ENCODE results near the gene COL18A1. TPM values are rescaled to one million over a fixed set of nuclear protein-coding genes. Genes with fewer than 3 reads are reported as not detected.
A peak's percentile ranks its signal among the peaks of the same experiment; 100 is the strongest.

Gene COL18A1
- total RNA-seq, 1 donor from 2014 or later = 9.5 TPM

DNA sequence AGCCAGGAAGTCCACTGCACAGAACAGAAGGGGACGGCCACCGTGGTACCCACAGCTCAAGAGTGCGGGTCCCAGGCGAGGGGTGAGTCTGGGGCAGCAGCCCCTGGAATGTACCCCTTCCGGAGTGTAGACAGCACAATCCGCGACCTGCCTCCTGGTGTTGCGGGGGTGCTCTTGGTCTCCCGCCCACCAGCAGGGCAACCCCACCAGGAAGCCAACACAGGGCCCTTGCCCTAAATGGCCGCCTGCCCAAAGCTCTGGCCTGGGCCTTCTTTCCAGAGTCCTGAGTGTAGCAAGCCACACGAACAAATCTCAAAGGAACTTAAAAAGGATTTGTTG is 138.4 kb downstream of the COL18A1 start:
- DNase-seq = peak; percentile 11
- TF ChIP-seq, protein P1, sequence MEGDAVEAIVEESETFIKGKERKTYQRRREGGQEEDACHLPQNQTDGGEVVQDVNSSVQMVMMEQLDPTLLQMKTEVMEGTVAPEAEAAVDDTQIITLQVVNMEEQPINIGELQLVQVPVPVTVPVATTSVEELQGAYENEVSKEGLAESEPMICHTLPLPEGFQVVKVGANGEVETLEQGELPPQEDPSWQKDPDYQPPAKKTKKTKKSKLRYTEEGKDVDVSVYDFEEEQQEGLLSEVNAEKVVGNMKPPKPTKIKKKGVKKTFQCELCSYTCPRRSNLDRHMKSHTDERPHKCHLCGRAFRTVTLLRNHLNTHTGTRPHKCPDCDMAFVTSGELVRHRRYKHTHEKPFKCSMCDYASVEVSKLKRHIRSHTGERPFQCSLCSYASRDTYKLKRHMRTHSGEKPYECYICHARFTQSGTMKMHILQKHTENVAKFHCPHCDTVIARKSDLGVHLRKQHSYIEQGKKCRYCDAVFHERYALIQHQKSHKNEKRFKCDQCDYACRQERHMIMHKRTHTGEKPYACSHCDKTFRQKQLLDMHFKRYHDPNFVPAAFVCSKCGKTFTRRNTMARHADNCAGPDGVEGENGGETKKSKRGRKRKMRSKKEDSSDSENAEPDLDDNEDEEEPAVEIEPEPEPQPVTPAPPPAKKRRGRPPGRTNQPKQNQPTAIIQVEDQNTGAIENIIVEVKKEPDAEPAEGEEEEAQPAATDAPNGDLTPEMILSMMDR (IDR thresholded peaks at IDR 0.05; ENCODE audit: partially characterized antibody, unreplicated experiment) = no peak
- Mint-ChIP-seq H3K9me3 (ENCODE audit: unreplicated experiment) (peaks cover 4% of the 10 kb centered on the region), H3K36me3 (ENCODE audit: unreplicated experiment) (no peaks in the 10 kb centered on the region), H3K27ac (ENCODE audit: unreplicated experiment) (no peak overlapping the region), H3K4me1 (ENCODE audit: low read depth, unreplicated experiment) (peaks cover 5% of the 10 kb centered on the region), H3K4me3 (ENCODE audit: unreplicated experiment) (no peak overlapping the region), H3K27me3 (ENCODE audit: unreplicated experiment) (peaks cover 13% of the 10 kb centered on the region)

DNA sequence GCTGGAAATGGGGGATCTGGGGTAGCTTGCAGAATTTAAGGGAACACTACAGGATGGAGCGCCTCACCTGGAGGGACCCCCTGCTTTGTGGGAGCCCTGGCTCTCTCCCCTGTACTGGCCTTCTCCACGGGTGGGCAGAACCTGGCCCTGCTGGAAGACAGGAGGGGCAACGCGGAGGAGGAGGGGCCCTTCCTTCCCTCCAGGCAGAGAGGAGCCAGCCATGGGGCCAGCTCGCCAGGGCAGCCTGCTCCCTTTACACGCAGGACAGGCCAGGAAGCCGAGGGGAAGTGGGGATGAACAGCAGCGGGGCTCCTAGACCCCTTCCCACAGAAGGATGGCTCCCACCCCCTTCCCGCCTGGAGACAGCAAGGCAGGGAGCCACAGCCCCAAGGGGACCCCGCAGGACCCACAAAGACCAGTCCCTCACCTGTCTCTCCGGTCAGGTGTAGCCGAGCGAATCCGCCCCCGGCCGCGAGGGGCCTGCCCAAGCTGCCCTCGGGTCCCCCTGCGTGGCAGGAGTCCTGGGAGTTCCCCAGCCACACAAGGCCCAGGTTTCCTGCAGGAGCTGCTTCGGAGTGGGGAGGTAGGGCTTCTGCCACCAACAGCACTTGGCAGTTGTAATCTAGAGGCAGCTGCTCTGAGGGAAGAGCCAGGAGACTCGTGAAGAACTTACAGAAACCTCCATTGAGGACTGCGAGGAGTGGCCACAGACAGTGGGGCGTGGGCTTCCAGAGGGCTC is 138.9 kb downstream of the COL18A1 start:
- TF ChIP-seq, protein P1 (IDR thresholded peaks at IDR 0.05; ENCODE audit: partially characterized antibody, unreplicated experiment) = no peak
- Mint-ChIP-seq H3K36me3 (ENCODE audit: unreplicated experiment) (no peaks in the 10 kb centered on the region), H3K4me3 (ENCODE audit: unreplicated experiment) (no peak overlapping the region), H3K27ac (ENCODE audit: unreplicated experiment) (no peak overlapping the region), H3K9me3 (ENCODE audit: unreplicated experiment) (peaks cover 4% of the 10 kb centered on the region), H3K4me1 (ENCODE audit: low read depth, unreplicated experiment) (peaks cover 5% of the 10 kb centered on the region), H3K27me3 (ENCODE audit: unreplicated experiment) (peaks cover 13% of the 10 kb centered on the region)
- peak; percentile 14 for DNase-seq

DNA sequence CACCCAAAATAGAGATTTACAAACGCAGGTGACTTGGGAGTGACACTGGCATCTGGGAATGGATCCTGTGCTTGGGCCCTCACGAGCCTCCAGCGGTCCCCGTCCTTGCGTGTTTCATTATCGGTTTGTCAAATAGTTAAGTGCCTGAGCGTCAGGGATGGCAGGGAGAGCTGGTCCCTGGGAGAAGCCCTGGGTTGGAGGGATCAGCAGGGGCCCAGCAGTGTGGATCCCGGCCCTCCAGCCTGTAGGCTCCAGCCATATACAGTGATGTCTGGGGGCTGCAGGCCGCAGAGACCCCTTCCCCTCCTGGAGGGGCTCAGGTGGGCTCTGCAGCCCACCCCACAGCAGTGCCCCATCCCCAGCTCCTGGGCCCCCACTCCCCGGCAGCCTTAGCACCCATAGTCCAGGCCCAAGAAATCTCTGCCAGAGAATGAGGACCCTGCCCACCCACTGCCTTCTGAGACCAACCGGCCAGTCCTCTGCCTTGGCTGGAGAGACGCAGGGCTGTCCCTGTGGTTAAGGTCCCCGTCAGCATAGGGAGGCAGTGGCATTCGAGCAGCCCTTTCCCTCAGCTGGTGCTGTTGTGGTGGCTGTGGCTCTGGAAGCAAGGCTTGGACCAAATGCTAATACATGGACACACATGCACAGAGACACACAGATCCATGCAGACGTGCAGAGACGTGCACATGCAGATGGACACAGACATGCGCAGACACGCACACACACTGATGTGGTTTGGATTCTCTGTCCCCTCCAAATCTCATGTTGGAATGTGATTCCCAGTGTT is 139.7 kb downstream of the COL18A1 start:
- peaks cover 13% of the 10 kb centered on the region for H3K27me3 Mint-ChIP-seq (ENCODE audit: unreplicated experiment)
- DNase-seq = no peak
- no peak overlapping the region for H3K4me3 Mint-ChIP-seq (ENCODE audit: unreplicated experiment)
- peaks cover 3% of the 10 kb centered on the region for H3K4me1 Mint-ChIP-seq (ENCODE audit: low read depth, unreplicated experiment)
- TF ChIP-seq, protein P1 (IDR thresholded peaks at IDR 0.05; ENCODE audit: partially characterized antibody, unreplicated experiment) = no peak
- no peaks in the 10 kb centered on the region for H3K36me3 Mint-ChIP-seq (ENCODE audit: unreplicated experiment)
- H3K9me3 Mint-ChIP-seq (ENCODE audit: unreplicated experiment) = peaks cover 4% of the 10 kb centered on the region
- H3K27ac Mint-ChIP-seq (ENCODE audit: unreplicated experiment) = no peak overlapping the region

DNA sequence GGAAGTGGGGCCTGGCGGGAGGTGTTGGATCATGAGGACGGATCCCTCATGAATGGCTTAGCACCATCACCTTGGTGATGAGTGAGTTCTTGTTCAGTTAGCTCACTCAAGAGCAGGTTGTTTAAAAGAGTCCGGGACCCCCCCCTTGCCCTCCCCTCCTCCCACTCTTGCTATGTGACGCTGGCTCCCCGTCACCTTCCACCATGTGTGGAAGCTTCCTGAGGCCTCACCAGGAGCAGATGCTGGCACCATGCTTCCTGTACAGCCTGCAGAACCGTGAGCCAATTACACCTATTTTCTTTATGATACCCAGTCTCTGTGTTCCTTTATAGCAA is 140.2 kb downstream of the COL18A1 start:
- DNase-seq = no peak
- H3K27me3 Mint-ChIP-seq (ENCODE audit: unreplicated experiment) = peaks cover 12% of the 10 kb centered on the region
- no peaks in the 10 kb centered on the region for H3K36me3 Mint-ChIP-seq (ENCODE audit: unreplicated experiment)
- H3K27ac Mint-ChIP-seq (ENCODE audit: unreplicated experiment) = no peak overlapping the region
- H3K9me3 Mint-ChIP-seq (ENCODE audit: unreplicated experiment) = peaks cover 4% of the 10 kb centered on the region
- H3K4me1 Mint-ChIP-seq (ENCODE audit: low read depth, unreplicated experiment) = peaks cover 3% of the 10 kb centered on the region
- no peak overlapping the region for H3K4me3 Mint-ChIP-seq (ENCODE audit: unreplicated experiment)
- TF ChIP-seq, protein P1 (IDR thresholded peaks at IDR 0.05; ENCODE audit: partially characterized antibody, unreplicated experiment) = no peak
